Occipital lobe (tissue), 2 donors: ENCODE measurements around the gene HMGB3. TPM values are rescaled to one million over a fixed set of nuclear protein-coding genes. Genes with fewer than 3 reads are reported as not detected.

Source experiments
- small RNA-seq: library from RNA; depleted of rRNA; stranded (forward); fragments of <200 nt; gene quantifications from one replicate; pipeline ENCODE3, GENCODE V24; 2014
- total RNA-seq: library from RNA; depleted of rRNA; stranded (reverse); fragments of >200 nt; gene quantifications from one replicate; pipeline ENCODE4 v1.2.3, GENCODE V29; 2014

HMGB3 gene
- total RNA-seq, 1 donor from 2014 or later: 42.7 TPM

Small RNA genes lying within 50 kb of the gene (small RNA-seq; reads per million reads assigned to genes)
- not detected for gene RNA5SP525
- gene RNU6-383P: not detected
- gene RPL12P50: not detected

Other genes with a start within 250 kb of the HMGB3 start
- 27.0 TPM for gene CD99L2, start 84.7 kb upstream of the HMGB3 start, total RNA-seq
- not detected for gene GPR50, start 193.2 kb downstream of the HMGB3 start, total RNA-seq